Activated CD8-positive, alpha-beta T cell treated with anti-CD3 and anti-CD28 coated beads for 36 hours (primary cell): ENCODE measurements around the gene LEFTY1. TPM values are rescaled to one million over a fixed set of nuclear protein-coding genes. Genes with fewer than 3 reads are reported as not detected.

ENCODE experiments used
- ATAC-seq: fragments of 200-7000 bp; cut with Tn5 transposase; one replicate; pipeline ENCODE4 v1.10.0; 2021; ENCODE audit warnings: mild to moderate bottlenecking, moderate library complexity
- CTCF ChIA-PET: fragments of 350-600 bp; sonication (Branson Sonifier 250); formaldehyde crosslinking; loops from one replicate; lab custom pipeline; 2021; ENCODE audit warnings: antibody characterized with exemption; lab: Charles Lee
- POLR2A ChIA-PET: fragments of 350-600 bp; sonication (Branson Sonifier 250); formaldehyde crosslinking; loops from one replicate; lab custom pipeline; 2021; ENCODE audit warnings: antibody characterized with exemption; lab: Charles Lee
- DNase-seq: peaks from one replicate; pipeline ENCODE4 v3.0.0-alpha.2; 2020
- H3K27ac Mint-ChIP-seq: one replicate; pipeline ENCODE4 v1.8.0; 2021; ENCODE audit warnings: mild to moderate bottlenecking, mixed read lengths
- H3K27me3 Mint-ChIP-seq: one replicate; pipeline ENCODE4 v1.8.0; 2021; ENCODE audit warnings: mixed read lengths
- H3K36me3 Mint-ChIP-seq: one replicate; pipeline ENCODE4 v1.8.0; 2021; ENCODE audit warnings: low read depth, mixed read lengths
- H3K4me1 Mint-ChIP-seq: one replicate; pipeline ENCODE4 v1.8.0; 2021; ENCODE audit warnings: low read depth, mixed read lengths
- H3K4me3 Mint-ChIP-seq: one replicate; pipeline ENCODE4 v1.8.0; 2021; ENCODE audit warnings: mild to moderate bottlenecking, moderate library complexity, mixed read lengths
- H3K9me3 Mint-ChIP-seq: one replicate; pipeline ENCODE4 v1.8.0; 2021; ENCODE audit warnings: mixed read lengths
- CTCF ChIP-seq: fragments of 200-600 bp; IDR thresholded peaks from one replicate; pipeline ENCODE4 v1.8.0; 2022; ENCODE audit warnings: antibody characterized with exemption, mild to moderate bottlenecking
- intact Hi-C: fragments of 100-400 bp; cut with micrococcal nuclease; formaldehyde crosslinking; loops from one replicate; pipeline ENCODE4 v1.10.0; 2022
- total RNA-seq, 2 experiments: library from RNA; stranded (reverse); gene quantifications; one replicate each; pipeline ENCODE4 v1.2.3, GENCODE V29; 2021

LEFTY1 gene
- total RNA-seq, 2 experiments from 2014 or later, result 0.16 to 0.83 TPM

GRCh38 chr1:225843426-225843795, 45.5 kb downstream of the LEFTY1 start:
- ChIA-PET CTCF (no interaction called here), POLR2A (interaction anchor here (1.7 kb wide), 1 partner anchor 8 kb away, joined by 4 read pairs; no protein-coding TSS in a partner anchor)
- no peak overlapping the region for H3K27ac Mint-ChIP-seq
- no peak overlapping the region for H3K4me3 Mint-ChIP-seq
- TF ChIP-seq CTCF, result no peak
- DNase-seq (no peak), ATAC-seq (no peak)
- intact Hi-C loops, result no loop called here
- no peaks in the 10 kb centered on the region for H3K9me3 Mint-ChIP-seq
- no peaks in the 10 kb centered on the region for H3K27me3 Mint-ChIP-seq
- peaks cover 29% of the 10 kb centered on the region for H3K4me1 Mint-ChIP-seq
- peaks cover 3% of the 10 kb centered on the region for H3K36me3 Mint-ChIP-seq

GRCh38 chr1:225842788-225843425, 46.0 kb downstream of the LEFTY1 start:
- Mint-ChIP-seq H3K4me3 (no peak overlapping the region), H3K9me3 (no peaks in the 10 kb centered on the region), H3K4me1 (peaks cover 24% of the 10 kb centered on the region), H3K27me3 (no peaks in the 10 kb centered on the region), H3K27ac (no peak overlapping the region), H3K36me3 (peaks cover 2% of the 10 kb centered on the region)
- TF ChIP-seq CTCF, result no peak
- no peak for DNase-seq
- POLR2A ChIA-PET, result interaction anchor here (0.7 to 1.7 kb wide), 2 partner anchors 9 to 366 kb away, joined by 3 to 4 read pairs; no protein-coding TSS in a partner anchor
- no peak for ATAC-seq
- intact Hi-C loops, result no loop called here
- CTCF ChIA-PET, result interaction anchor here (1.3 kb wide), 1 partner anchor 9 kb away, joined by 3 read pairs; no protein-coding TSS in a partner anchor

GRCh38 chr1:225842074-225842473, 46.9 kb downstream of the LEFTY1 start:
- Mint-ChIP-seq H3K27me3 (no peaks in the 10 kb centered on the region), H3K27ac (peak overlapping the region; percentile 46), H3K4me3 (no peak overlapping the region), H3K4me1 (peaks cover 17% of the 10 kb centered on the region), H3K36me3 (peaks cover 2% of the 10 kb centered on the region), H3K9me3 (no peaks in the 10 kb centered on the region)
- no peak for TF ChIP-seq CTCF
- ChIA-PET CTCF (interaction anchor here (1.3 kb wide), 1 partner anchor 9 kb away, joined by 3 read pairs; no protein-coding TSS in a partner anchor), POLR2A (interaction anchor here (1.0 to 1.7 kb wide), 2 partner anchors 9 to 40 kb away, joined by 3 to 4 read pairs; partner anchors contain the start of gene TMEM63A)
- ATAC-seq, result peak; percentile 57
- DNase-seq, result peak; percentile 38
- intact Hi-C loops, result no loop called here

DNA sequence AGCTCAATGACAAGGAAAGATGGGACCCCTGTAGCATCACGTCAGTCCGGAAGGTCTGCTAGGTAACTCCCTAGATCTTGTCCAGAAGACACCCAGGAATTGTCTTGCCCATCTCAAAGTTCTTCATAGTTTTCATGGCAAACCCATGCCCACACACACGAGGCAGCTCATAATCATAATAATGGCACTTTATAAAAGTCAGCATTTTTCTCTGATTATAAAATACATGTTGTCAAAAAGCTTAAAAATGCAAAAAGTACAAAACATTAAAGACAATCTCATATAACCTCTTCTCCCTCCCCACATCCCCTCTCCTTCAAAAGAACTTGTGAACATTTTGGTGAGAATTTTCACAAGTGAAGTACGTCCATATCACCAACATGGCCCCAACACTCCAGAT, 48.2 kb downstream of the LEFTY1 start:
- DNase-seq (no peak), ATAC-seq (no peak)
- H3K9me3 Mint-ChIP-seq, result no peaks in the 10 kb centered on the region
- no peak overlapping the region for H3K4me3 Mint-ChIP-seq
- no peaks in the 10 kb centered on the region for H3K36me3 Mint-ChIP-seq
- intact Hi-C loops, result no loop called here
- no peak overlapping the region for H3K27ac Mint-ChIP-seq
- CTCF ChIA-PET, result interaction anchor here (1.2 kb wide), 1 partner anchor 68 kb away, joined by 3 read pairs; no protein-coding TSS in a partner anchor
- H3K27me3 Mint-ChIP-seq, result no peaks in the 10 kb centered on the region
- POLR2A ChIA-PET, result no interaction called here
- H3K4me1 Mint-ChIP-seq, result peaks cover 14% of the 10 kb centered on the region
- no peak for TF ChIP-seq CTCF

DNA sequence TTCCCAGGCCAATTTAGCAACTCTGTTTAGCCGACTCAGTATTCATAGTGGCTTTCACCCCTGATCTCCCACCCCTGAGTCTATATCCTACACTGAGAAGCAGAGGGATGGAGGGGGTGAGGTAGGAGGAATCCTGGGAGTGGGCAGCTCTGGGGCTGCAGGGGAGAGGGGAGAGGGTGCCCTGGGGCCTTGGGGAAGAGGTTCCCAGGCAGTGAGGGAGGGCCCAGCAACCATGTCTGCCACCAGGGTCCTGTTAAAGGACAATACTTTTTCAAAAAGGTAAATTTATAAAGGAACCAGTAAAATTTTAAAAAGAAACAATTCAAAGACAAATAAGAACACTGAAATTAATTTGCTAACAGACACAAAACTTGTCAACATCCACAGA, 48.7 kb downstream of the LEFTY1 start:
- Mint-ChIP-seq H3K4me1 (peaks cover 14% of the 10 kb centered on the region), H3K27ac (no peak overlapping the region), H3K4me3 (no peak overlapping the region), H3K27me3 (no peaks in the 10 kb centered on the region), H3K36me3 (no peaks in the 10 kb centered on the region), H3K9me3 (no peaks in the 10 kb centered on the region)
- no peak for TF ChIP-seq CTCF
- DNase-seq, result no peak
- ChIA-PET CTCF (interaction anchor here (1.2 kb wide), 1 partner anchor 68 kb away, joined by 3 read pairs; no protein-coding TSS in a partner anchor), POLR2A (no interaction called here)
- ATAC-seq, result no peak
- intact Hi-C loops, result no loop called here
